NOMO-1 treated with dmso at 0.1 percent for 144 hours (cell line): ENCODE results near the gene DNAH1.

Experiments used
- DNase-seq: peaks from one replicate; lab custom pipeline; 2025; ENCODE audit not compliant: unreplicated experiment; lab: John Stamatoyannopoulos, UW

Gene DNAH1

GRCh38 chr3:52431459-52432223 lies 115.5 kb downstream of the DNAH1 start:
- DNase-seq: no peak

- DNase-seq: no peak
Measured at GRCh38 chr3:52432225-52432624, 116.1 kb downstream of the DNAH1 start.

- no peak for DNase-seq
Measured at GRCh38 chr3:52432691-52433141, 116.6 kb downstream of the DNAH1 start.

- DNase-seq: no peak
Measured at GRCh38 chr3:52433328-52433995, 117.3 kb downstream of the DNAH1 start.

- no peak for DNase-seq
Measured at GRCh38 chr3:52433996-52434479, 117.9 kb downstream of the DNAH1 start.

GRCh38 chr3:52434491-52435115 lies 118.5 kb downstream of the DNAH1 start:
- DNase-seq: no peak

- DNase-seq: no peak
Measured at GRCh38 chr3:52435246-52436101, 119.4 kb downstream of the DNAH1 start.

- no peak for DNase-seq
Measured at GRCh38 chr3:52436500-52437149, 120.5 kb downstream of the DNAH1 start.

- no peak for DNase-seq
Measured at GRCh38 chr3:52437326-52438103, 121.4 kb downstream of the DNAH1 start.

- DNase-seq: no peak
Measured at GRCh38 chr3:52438104-52438376, 121.9 kb downstream of the DNAH1 start.

GRCh38 chr3:52438579-52439425 lies 122.7 kb downstream of the DNAH1 start:
- DNase-seq: no peak

GRCh38 chr3:52439426-52440248 lies 123.5 kb downstream of the DNAH1 start:
- no peak for DNase-seq

- DNase-seq: no peak
Measured at GRCh38 chr3:52440249-52440551, 124.1 kb downstream of the DNAH1 start.

- no peak for DNase-seq
Measured at GRCh38 chr3:52440671-52441070, 124.6 kb downstream of the DNAH1 start.

- DNase-seq: no peak
Measured at GRCh38 chr3:52441091-52441771, 125.1 kb downstream of the DNAH1 start.

GRCh38 chr3:52441772-52442332 lies 125.7 kb downstream of the DNAH1 start:
- no peak for DNase-seq
